WI38 (cell line): ENCODE data around the gene KRTAP19-3.
"Not testable (repeated sequence)": the region's sequence is repeated elsewhere in the genome, so short reads cannot be mapped to it uniquely, and the experiment has no call there.

ENCODE experiments used
- H3K4me3 ChIP-seq: 2 replicates; pipeline ENCODE4 v1.5.1; 2011; ENCODE audit warnings: low read depth, mild to moderate bottlenecking, control low read depth, low read length
- TF ChIP-seq, protein P1 (sequence below): IDR thresholded peaks from 2 replicates; pipeline ENCODE4 v1.5.1; 2012; ENCODE audit warnings: low read depth, mild to moderate bottlenecking, control low read depth, low read length

The KRTAP19-3 gene

DNA sequence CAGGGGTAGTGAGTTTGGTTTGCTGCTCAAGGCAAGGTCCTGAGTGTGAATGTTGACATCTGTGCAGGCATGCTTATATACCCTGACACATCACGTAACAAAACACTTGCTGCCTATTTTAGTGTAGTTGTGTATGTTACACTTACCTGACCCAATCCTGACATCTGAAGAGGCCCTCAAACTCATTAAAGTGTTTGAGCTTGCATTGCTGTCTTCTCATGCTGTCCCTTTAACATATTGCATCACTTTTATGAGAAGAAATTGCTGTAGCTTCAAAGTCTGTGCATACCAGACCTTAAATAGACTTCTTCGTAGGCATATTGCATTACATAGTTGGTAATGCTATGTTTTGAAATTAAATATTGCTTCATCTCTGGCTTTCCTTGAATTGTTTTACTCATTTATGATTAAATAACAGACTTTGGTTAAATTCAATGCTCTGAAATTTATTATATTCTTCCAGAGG lies at the start of gene KRTAP19-3:
TSS of gene KRTAP19-3 (minus strand) at position 51 of the 466 bp plus-strand sequence. CDS start 56 bp downstream, outside the sequence.
- TF ChIP-seq, protein P1, sequence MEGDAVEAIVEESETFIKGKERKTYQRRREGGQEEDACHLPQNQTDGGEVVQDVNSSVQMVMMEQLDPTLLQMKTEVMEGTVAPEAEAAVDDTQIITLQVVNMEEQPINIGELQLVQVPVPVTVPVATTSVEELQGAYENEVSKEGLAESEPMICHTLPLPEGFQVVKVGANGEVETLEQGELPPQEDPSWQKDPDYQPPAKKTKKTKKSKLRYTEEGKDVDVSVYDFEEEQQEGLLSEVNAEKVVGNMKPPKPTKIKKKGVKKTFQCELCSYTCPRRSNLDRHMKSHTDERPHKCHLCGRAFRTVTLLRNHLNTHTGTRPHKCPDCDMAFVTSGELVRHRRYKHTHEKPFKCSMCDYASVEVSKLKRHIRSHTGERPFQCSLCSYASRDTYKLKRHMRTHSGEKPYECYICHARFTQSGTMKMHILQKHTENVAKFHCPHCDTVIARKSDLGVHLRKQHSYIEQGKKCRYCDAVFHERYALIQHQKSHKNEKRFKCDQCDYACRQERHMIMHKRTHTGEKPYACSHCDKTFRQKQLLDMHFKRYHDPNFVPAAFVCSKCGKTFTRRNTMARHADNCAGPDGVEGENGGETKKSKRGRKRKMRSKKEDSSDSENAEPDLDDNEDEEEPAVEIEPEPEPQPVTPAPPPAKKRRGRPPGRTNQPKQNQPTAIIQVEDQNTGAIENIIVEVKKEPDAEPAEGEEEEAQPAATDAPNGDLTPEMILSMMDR, result no peak
- H3K4me3 ChIP-seq, result no peak within 1 kb of the TSS

DNA sequence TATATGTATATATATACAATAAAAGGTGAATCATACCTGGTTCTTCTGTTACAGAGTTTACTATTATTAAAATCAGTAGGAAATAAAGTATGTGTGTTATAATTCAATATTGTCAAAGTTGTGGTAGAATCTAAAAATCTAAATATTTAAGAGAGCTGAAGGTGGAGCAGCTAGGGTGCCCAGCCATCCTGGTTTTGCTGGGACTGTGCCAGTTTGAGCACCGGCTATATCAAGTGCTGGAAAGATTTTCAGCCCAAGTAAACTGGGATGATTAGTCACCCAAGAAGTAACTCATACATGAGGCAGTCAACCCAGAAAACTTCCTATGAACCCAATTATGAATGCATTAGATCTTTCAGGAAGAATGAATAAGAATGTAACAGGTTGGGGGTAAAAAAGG lies 27.1 kb upstream of the KRTAP19-3 start:
- no peak overlapping the region for H3K4me3 ChIP-seq
- TF ChIP-seq, protein P1, result no peak

DNA sequence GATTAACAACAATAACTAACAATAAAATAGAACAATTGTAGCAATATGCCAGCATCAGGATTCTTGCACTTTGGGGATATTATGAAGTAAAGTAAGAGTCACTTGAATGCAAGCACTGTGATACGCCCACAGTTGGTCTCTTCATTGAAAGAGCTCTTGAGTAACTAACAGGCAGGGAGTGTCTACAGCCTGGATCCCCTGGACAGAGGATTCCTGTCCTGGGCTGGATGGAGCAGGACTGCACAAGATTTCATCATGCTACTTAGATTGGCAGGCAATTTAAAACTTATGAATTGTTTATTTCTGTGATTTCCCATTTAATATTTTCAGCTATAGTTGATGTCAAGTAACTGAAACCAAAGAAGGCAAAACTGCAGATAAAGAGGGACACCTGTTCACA lies 23.9 kb upstream of the KRTAP19-3 start:
- no peak overlapping the region for H3K4me3 ChIP-seq
- TF ChIP-seq, protein P1, result no peak

DNA sequence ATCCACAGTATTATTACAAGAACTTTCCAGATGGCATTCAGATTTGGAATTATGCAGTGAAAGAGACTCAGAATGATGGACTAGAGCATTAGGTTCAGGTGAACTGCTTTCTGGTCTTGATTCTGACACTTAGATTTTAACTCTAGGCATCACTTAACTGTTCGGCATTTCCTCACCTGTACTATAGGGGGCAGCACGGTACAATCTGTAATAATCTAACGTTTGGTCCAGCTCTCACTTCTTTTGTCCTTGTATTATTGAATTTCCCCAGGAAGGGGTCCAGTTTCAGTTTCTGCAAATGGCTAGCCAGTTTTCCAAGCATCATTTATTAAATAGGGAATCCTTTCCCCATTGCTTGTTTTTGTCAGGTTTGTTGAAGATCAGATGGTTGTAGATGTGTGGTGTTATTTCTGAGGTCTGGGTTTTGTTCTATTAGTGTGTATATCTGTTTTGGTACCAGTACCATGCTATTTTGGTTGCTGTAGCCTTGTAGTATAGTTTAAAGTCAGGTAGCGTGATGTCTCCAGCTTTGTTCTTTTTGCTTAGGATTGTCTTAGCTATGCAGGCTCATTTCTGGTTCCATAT lies 13.9 kb upstream of the KRTAP19-3 start:
- H3K4me3 ChIP-seq, result not testable (repeated sequence)

- TF ChIP-seq, protein P1, result no peak
- no peak within 1 kb of the TSS for H3K4me3 ChIP-seq
Observed at GRCh38 chr21:30502041-30502440, 10.2 kb upstream of the KRTAP19-3 start, which contains the start of gene KRTAP19-5. TSS of gene KRTAP19-5 (minus strand) at chr21:30502141. CDS start at chr21:30502090, 51 bp downstream.

DNA sequence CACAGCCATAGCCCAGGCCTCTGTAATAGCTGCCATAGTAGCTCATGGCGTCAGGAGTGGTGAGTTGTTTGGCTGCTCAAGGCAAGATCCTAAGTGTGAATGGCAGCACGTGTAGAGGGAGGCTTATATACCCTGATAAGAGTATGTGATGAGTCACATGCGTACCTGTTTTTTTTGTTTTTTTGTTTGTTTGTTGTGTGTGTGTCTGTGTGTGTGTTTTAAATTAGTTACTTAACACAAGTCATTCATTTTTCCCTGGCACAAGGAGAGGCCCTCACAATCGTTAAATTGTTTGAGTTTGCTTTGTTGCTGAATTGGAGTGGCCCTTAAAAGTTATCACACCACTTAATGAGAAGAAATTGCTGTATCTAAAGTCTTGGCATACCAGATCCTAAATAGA lies 5.3 kb upstream of the KRTAP19-3 start, which contains the start of gene KRTAP19-4:
TSS of gene KRTAP19-4 (minus strand) at position 101 of the 400 bp plus-strand sequence. CDS start at position 46, 55 bp downstream.
- no peak within 1 kb of the TSS for H3K4me3 ChIP-seq
- TF ChIP-seq, protein P1, result no peak

DNA sequence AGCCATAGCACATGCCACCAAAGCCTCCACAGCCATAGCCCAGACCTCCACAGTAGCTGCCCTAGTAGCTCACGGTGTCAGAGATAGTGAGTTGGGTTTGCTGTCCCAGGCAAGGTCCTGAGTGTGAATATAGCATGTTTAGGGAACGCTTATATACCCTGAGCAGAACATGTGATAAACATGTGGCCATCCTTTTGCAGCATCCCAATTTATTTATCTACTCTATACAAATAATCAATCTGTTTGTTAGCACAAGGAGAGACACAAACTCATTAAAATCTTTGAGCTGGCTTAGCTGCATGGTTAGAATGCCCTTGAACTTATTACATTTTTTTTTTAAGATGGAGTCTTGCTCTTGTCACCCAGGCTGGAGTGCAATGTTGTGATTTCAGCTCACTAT lies 4.5 kb downstream of the KRTAP19-3 start, which contains the start of gene KRTAP19-2:
TSS of gene KRTAP19-2 (minus strand) at position 101 of the 400 bp plus-strand sequence. CDS start at position 13, 88 bp downstream.
- TF ChIP-seq, protein P1, result no peak
- no peak within 1 kb of the TSS for H3K4me3 ChIP-seq
